ENCODE measurements around the gene TNS2. TPM values are rescaled to one million over a fixed set of nuclear protein-coding genes. Genes with fewer than 3 reads are reported as not detected.

TNS2 gene
- total and polyA plus RNA-seq, 2 of the 13 experiments (the other 11 are each of a cell fraction or from before 2014, with no cell fraction given): 8.9 to 20.4 TPM

DNA sequence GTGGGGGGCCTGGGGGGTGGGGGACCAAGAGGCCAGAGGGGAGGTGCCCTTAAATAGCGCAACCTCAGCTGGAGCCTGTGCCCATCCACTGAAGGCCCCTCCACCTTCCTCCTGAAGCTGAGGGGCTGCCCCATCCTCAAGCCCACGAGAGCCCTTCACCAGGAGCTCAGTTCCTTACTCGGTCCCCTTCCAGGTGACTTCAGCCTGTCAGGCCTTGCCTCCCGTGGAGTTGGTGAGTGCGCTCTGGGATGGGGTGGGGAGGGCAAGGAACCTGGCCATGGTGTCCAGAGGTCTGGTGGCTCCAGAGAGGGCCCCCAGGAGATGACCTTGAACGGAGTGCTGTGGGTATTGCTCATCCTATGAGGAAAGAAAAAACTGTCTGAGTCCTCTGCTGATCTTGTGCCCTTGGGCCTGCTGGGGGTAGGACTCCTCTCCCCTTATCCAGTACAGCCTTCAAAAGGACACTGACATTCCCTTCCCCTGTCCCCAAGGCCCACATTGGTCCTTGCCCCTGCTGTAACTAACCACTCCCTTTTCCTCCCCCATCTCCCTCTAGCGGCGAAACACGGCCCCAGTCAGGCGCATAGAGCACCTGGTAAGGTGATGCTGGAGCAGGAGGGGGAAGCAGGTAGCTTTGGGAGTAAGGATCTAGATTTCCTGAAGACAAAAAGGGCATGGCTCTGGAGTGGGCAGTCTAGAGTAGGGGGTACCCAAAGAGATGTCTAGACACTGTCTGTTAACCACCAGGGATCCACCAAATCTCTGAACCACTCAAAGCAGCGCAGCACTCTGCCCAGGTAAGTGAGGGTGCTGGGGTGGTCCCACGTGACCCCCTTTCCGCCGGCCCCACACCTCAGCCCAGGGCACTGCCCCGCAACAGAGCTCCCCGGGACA lies 3.6 kb downstream of the TNS2 start (continued):
- TF ChIP-seq KAT8 (CRISPR knock-in tag; IDR thresholded peaks at IDR 0.05): peak; percentile 40; the same call in 1 of the 2 replicates
- no peak for TF ChIP-seq HOXA5 (CRISPR knock-in tag; IDR thresholded peaks at IDR 0.05)
- 0 out of 4 replicates have a peak, but pooled peaks of 1 of the 2 experiments have one; percentile 21 for TF ChIP-seq NR2F1 (CRISPR knock-in tag; IDR thresholded peaks at IDR 0.05)
- no peak; the same call in 1 of the 2 replicates for TF ChIP-seq ZNF12 (CRISPR knock-in tag; IDR thresholded peaks at IDR 0.05)
- peak; percentile 10; the same call in 1 of the 2 replicates for TF ChIP-seq ARID5B (CRISPR knock-in tag; IDR thresholded peaks at IDR 0.05)
- TF ChIP-seq MTA3 (CRISPR knock-in tag; IDR thresholded peaks at IDR 0.05): no peak
- peak; percentile 61; the same call in 1 of the 2 replicates for TF ChIP-seq CBX5 (CRISPR knock-in tag; IDR thresholded peaks at IDR 0.05; ENCODE audit: borderline replicate concordance)
- peak; percentile 28; the same call in 1 of the 2 replicates for TF ChIP-seq HOMEZ (CRISPR knock-in tag; IDR thresholded peaks at IDR 0.05; ENCODE audit: low read depth)
- TF ChIP-seq SALL1 (CRISPR knock-in tag; IDR thresholded peaks at IDR 0.05): peak; percentile 53; the same call in 1 of the 2 replicates
- no peak for TF ChIP-seq POLR2AphosphoS5 (IDR thresholded peaks at IDR 0.05; ENCODE audit: low read depth, low read length)
- TF ChIP-seq ZNF296 (CRISPR knock-in tag; conservative IDR thresholded peaks at IDR 0.05): no peak
- TF ChIP-seq MLLT10 (CRISPR knock-in tag; IDR thresholded peaks at IDR 0.05): no peak
- peak; percentile 56 for TF ChIP-seq PHF5A (CRISPR knock-in tag; IDR thresholded peaks at IDR 0.05; ENCODE audit: low read depth, unreplicated experiment)
- no peak for TF ChIP-seq IKZF4 (CRISPR knock-in tag; IDR thresholded peaks at IDR 0.05; ENCODE audit: borderline replicate concordance, low read depth, not compliant biosample characterization)
- TF ChIP-seq ZNF414 (CRISPR knock-in tag; IDR thresholded peaks at IDR 0.05): peak; percentile 4; the same call in 1 of the 2 replicates
- no peak for TF ChIP-seq MEIS1 (CRISPR knock-in tag; IDR thresholded peaks at IDR 0.05; ENCODE audit: borderline replicate concordance)
- TF ChIP-seq NFRKB (IDR thresholded peaks at IDR 0.05): no peak
- no peak for TF ChIP-seq ETV6 (CRISPR knock-in tag; conservative IDR thresholded peaks at IDR 0.05)
- TF ChIP-seq NFYB (CRISPR knock-in tag; IDR thresholded peaks at IDR 0.05): 0 out of 2 replicates have a peak, but pooled peaks have one; percentile 20
- TF ChIP-seq ZMYM2 (CRISPR knock-in tag; IDR thresholded peaks at IDR 0.05): no peak
- peak; percentile 20; the same call in 1 of the 2 replicates for TF ChIP-seq HNF4G (IDR thresholded peaks at IDR 0.05; ENCODE audit: borderline replicate concordance, low read depth, low read length)
- no peak for TF ChIP-seq HNF4G (CRISPR knock-in tag; IDR thresholded peaks at IDR 0.05; ENCODE audit: borderline replicate concordance, low read depth)

Measured in HepG2 (cell line).